ENCODE results near the gene PALD1. TPM values are rescaled to one million over a fixed set of nuclear protein-coding genes. Genes with fewer than 3 reads are reported as not detected.

PALD1 gene
- polyA plus RNA-seq, 1 experiment, result 0.17 TPM

DNA sequence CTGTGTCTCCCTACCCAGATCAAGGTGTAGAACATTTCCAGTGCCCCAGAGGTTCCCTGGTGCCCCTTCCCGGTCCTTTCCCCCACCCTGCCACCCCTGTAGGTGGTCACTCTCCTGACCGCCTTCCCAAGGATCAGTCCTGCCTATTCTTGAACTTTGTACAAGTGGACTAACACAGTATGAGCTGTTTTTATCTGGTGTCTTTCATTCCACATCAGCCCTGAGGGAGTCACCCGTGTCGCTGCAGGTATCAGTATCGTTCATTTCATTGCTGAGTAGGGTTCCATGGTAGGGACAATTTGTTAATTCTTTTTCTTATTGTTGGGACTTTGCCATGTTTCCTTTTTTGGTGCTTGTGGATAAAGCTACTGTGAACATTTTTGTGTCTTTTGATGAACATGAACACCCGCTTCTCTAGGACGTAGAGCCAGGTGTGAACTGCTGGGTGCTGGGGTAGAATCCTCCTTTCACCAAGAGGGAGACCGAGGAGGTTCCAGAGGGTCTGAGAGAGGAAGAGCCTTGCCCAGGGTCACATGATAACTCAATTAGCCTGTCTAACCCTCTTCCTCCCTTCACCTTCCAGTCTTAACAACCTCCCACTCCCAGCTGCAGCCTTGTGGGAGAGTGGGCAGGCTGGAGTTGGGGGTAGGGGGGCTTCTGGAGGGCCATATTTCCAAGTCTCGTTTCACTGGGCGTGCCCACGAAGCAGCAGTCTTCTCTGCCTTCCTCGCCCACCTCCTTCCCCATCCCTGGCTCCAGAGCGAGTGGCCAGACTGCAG, 18.0 kb downstream of the PALD1 start:
- H3K27me3 ChIP-seq (ENCODE audit: control insufficient read depth, insufficient read depth, low read length), result peaks cover 10% of the 10 kb centered on the region
- H3K27ac ChIP-seq (ENCODE audit: low read depth, low read length), result no peak overlapping the region
- ChIA-PET CTCF (no interaction called here), POLR2A (interaction anchor here (0.6 kb wide), 1 partner anchor 168 kb away, joined by 3 read pairs; no protein-coding TSS in a partner anchor)
- TF ChIP-seq, protein P1, sequence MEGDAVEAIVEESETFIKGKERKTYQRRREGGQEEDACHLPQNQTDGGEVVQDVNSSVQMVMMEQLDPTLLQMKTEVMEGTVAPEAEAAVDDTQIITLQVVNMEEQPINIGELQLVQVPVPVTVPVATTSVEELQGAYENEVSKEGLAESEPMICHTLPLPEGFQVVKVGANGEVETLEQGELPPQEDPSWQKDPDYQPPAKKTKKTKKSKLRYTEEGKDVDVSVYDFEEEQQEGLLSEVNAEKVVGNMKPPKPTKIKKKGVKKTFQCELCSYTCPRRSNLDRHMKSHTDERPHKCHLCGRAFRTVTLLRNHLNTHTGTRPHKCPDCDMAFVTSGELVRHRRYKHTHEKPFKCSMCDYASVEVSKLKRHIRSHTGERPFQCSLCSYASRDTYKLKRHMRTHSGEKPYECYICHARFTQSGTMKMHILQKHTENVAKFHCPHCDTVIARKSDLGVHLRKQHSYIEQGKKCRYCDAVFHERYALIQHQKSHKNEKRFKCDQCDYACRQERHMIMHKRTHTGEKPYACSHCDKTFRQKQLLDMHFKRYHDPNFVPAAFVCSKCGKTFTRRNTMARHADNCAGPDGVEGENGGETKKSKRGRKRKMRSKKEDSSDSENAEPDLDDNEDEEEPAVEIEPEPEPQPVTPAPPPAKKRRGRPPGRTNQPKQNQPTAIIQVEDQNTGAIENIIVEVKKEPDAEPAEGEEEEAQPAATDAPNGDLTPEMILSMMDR (IDR thresholded peaks at IDR 0.05; ENCODE audit: low read depth, low read length), result no peak
- no peaks in the 10 kb centered on the region for H3K9me3 ChIP-seq (ENCODE audit: control insufficient read depth, insufficient read depth, low read length)
- H3K4me3 ChIP-seq (ENCODE audit: low read depth, low read length), result no peak overlapping the region
- DNase-seq (ENCODE audit: low read depth, low spot score), result no peak

DNA sequence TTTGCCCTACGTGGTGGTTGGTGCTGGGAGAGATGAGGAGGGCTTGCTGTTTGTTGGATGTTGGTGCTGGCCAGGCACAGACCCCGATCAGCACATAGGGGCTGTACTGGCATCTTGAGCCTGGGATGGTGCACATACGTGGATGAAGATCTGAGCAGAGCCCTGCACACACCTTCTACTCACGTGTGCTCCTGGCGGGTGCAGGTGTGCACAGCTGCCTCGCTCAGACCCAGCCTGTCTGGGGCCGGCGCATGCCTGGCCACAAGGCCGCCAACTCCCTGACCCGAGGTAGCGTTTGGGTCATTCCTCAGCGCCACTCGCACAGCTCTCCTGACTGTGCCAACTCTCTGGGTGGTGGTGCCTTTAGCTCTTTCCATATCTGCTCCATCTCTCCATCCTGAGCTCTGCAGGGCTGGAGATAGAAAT, 18.6 kb downstream of the PALD1 start:
- peaks cover 10% of the 10 kb centered on the region for H3K27me3 ChIP-seq (ENCODE audit: control insufficient read depth, insufficient read depth, low read length)
- CTCF ChIA-PET, result no interaction called here
- no peak for DNase-seq (ENCODE audit: low read depth, low spot score)
- POLR2A ChIA-PET, result interaction anchor here (0.6 kb wide), 1 partner anchor 167 kb away, joined by 3 read pairs; no protein-coding TSS in a partner anchor
- H3K4me3 ChIP-seq (ENCODE audit: low read depth, low read length), result no peak overlapping the region
- TF ChIP-seq, protein P1 (IDR thresholded peaks at IDR 0.05; ENCODE audit: low read depth, low read length), result no peak
- H3K9me3 ChIP-seq (ENCODE audit: control insufficient read depth, insufficient read depth, low read length), result no peaks in the 10 kb centered on the region
- no peak overlapping the region for H3K27ac ChIP-seq (ENCODE audit: low read depth, low read length)

DNA sequence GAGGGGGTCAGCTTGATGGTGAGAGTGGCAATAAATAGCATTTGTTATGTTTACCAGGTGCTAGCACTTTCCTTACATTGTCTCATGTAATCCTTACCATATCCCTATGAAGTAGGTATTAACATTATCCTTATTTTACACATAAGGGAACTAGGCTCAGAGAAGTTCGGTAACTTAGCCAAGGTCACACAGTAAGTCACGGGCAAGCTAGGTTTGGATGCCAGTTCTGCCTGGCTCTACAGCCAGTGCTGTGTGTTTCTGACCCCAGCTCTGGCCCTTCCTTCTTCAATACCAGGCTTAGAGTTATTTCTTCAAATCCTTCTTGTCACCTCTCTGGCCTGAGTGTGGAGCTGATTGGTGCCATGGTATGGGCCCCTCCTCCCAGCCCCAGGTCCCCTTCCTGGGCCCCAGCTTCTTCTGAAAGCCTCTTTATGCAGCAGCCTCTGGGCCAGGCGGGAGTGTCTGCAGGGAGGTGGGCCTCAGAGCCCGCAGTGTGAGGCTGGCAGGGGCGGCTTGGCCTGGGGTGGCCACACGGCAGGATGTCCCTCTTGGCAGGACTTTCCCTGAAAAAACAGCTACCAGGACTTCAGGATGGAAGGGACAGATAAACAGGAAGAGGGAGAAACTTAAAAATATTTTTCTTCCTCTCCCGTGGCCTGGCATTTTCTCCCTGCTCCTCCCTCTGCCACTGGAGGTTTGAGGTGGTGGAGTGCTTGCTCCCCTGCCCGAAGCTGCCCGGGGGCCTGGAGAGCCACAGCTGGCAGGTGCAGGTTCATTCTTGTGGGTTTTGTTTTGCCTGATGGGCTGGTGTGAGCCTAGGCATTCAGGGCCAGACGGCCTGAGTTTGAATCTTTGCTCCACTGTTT, 20.6 kb downstream of the PALD1 start:
- POLR2A ChIA-PET, result no interaction called here
- no peak overlapping the region for H3K4me3 ChIP-seq (ENCODE audit: low read depth, low read length)
- CTCF ChIA-PET, result no interaction called here
- TF ChIP-seq, protein P1 (IDR thresholded peaks at IDR 0.05; ENCODE audit: low read depth, low read length), result no peak
- no peak overlapping the region for H3K27ac ChIP-seq (ENCODE audit: low read depth, low read length)
- no peak for DNase-seq (ENCODE audit: low read depth, low spot score)
- no peaks in the 10 kb centered on the region for H3K9me3 ChIP-seq (ENCODE audit: control insufficient read depth, insufficient read depth, low read length)
- peaks cover 6% of the 10 kb centered on the region for H3K27me3 ChIP-seq (ENCODE audit: control insufficient read depth, insufficient read depth, low read length)

DNA sequence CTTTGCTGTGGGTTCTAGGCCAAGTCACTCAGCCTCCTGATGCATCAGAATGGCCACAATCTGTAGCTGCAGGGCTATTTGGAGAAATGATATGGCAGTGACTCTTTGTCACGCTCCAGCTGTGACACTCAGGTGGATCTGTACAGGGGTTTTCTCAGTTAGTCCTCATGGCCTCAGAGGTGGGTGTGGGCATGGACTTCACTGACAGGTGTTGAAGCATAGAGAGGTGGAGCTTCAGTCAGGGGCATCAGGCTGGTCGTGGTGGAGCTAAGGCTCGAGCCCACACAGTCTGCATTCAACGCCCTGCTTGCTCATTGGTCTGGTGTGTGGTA, 21.2 kb downstream of the PALD1 start:
- no peak overlapping the region for H3K4me3 ChIP-seq (ENCODE audit: low read depth, low read length)
- no peak for DNase-seq (ENCODE audit: low read depth, low spot score)
- H3K27ac ChIP-seq (ENCODE audit: low read depth, low read length), result no peak overlapping the region
- ChIA-PET CTCF (no interaction called here), POLR2A (no interaction called here)
- peaks cover 8% of the 10 kb centered on the region for H3K27me3 ChIP-seq (ENCODE audit: control insufficient read depth, insufficient read depth, low read length)
- H3K9me3 ChIP-seq (ENCODE audit: control insufficient read depth, insufficient read depth, low read length), result no peaks in the 10 kb centered on the region
- TF ChIP-seq, protein P1 (IDR thresholded peaks at IDR 0.05; ENCODE audit: low read depth, low read length), result no peak

DNA sequence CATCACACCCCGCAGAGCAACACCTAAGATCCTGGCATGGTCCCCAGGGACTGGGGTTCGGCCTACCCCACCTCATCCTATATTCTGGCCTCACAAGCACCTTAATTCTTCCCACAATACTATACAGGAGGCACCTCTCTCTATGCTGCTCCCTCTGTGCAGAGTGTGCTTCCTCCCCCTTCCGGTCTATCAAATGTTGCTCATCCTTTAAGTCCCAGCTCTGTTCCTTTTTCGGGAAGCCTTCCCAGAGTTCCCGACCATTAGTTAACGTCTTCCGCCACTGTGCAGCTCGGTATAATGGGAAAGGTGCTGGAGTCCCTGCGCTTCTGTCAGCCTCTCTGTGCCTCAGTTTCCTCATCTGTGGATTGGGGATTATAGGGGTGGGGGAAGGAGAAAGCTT, 21.8 kb downstream of the PALD1 start:
- TF ChIP-seq, protein P1 (IDR thresholded peaks at IDR 0.05; ENCODE audit: low read depth, low read length), result no peak
- no peak overlapping the region for H3K4me3 ChIP-seq (ENCODE audit: low read depth, low read length)
- H3K9me3 ChIP-seq (ENCODE audit: control insufficient read depth, insufficient read depth, low read length), result no peaks in the 10 kb centered on the region
- ChIA-PET POLR2A (interaction anchor here (0.6 kb wide), 1 partner anchor 9 kb away, joined by 5 read pairs; no protein-coding TSS in a partner anchor), CTCF (no interaction called here)
- peaks cover 8% of the 10 kb centered on the region for H3K27me3 ChIP-seq (ENCODE audit: control insufficient read depth, insufficient read depth, low read length)
- no peak overlapping the region for H3K27ac ChIP-seq (ENCODE audit: low read depth, low read length)
- DNase-seq (ENCODE audit: low read depth, low spot score), result no peak

All from AG04450 (cell line).